OCI-LY3 (cell line): ENCODE results near the gene LITAF.

Source experiments
- H2AFZ ChIP-seq: fragments of 200-600, 300-600 bp; shearing (Covaris generic); 2 replicates; pipeline ENCODE4 v1.6.0; 2014; ENCODE audit warnings: antibody characterized with exemption, low read depth, low read length
- H3K27ac ChIP-seq: fragments of 200-600, 300-600 bp; sonication (generic); 2 replicates; pipeline ENCODE4 v1.5.1; 2014; ENCODE audit warnings: mild to moderate bottlenecking, low read length, moderate library complexity, mixed read lengths
- H3K27me3 ChIP-seq: fragments of 200-600, 300-600 bp; sonication (generic); 2 replicates; pipeline ENCODE4 v1.6.1; 2014; ENCODE audit warnings: low read depth, low read length, mixed read lengths
- H3K36me3 ChIP-seq: fragments of 200-600, 300-600 bp; sonication (generic); replicated peaks from 2 replicates; pipeline ENCODE3; 2014; ENCODE audit warnings: low read depth, low read length, mixed read lengths
- H3K4me1 ChIP-seq: fragments of 300-600, 200-600 bp; sonication (generic); 2 replicates; pipeline ENCODE4 v1.6.1; 2014; ENCODE audit warnings: low read length, mixed read lengths
- H3K4me2 ChIP-seq: fragments of 200-600, 300-600 bp; sonication (generic); 2 replicates; pipeline ENCODE4 v1.6.1; 2014; ENCODE audit warnings: low read length, mixed read lengths
- H3K4me3 ChIP-seq: fragments of 300-600, 200-600 bp; sonication (generic); 2 replicates; pipeline ENCODE4 v1.5.1; 2014; ENCODE audit warnings: antibody characterized with exemption, mild to moderate bottlenecking, low read length, moderate library complexity
- H3K79me2 ChIP-seq: fragments of 300-600, 200-600 bp; shearing (Covaris generic); 2 replicates; pipeline ENCODE4 v1.6.1; 2014; ENCODE audit warnings: mild to moderate bottlenecking, low read length, mixed read lengths
- H3K9ac ChIP-seq: fragments of 300-600, 200-600 bp; shearing (Covaris generic); 2 replicates; pipeline ENCODE4 v1.6.0; 2014; ENCODE audit warnings: mild to moderate bottlenecking, low read length, moderate library complexity
- H3K9me3 ChIP-seq: fragments of 200-600, 300-600 bp; shearing (Covaris generic); 2 replicates; pipeline ENCODE4 v1.6.1; 2014; ENCODE audit warnings: low read length, mixed read lengths; ENCODE audit not compliant: insufficient read depth
- H4K20me1 ChIP-seq: fragments of 200-600, 300-600 bp; sonication (generic); 2 replicates; pipeline ENCODE4 v1.6.1; 2016; ENCODE audit warnings: low read length, mixed read lengths; ENCODE audit not compliant: insufficient read depth
- CTCF ChIP-seq: fragments of 200-600, 300-600 bp; sonication (generic); IDR thresholded peaks from 2 replicates; pipeline ENCODE4 v1.5.1; 2014; ENCODE audit warnings: antibody characterized with exemption, low read length, low read depth
- EZH2phosphoT487 ChIP-seq: fragments of 200-600 bp; shearing (Covaris generic); IDR thresholded peaks from 2 replicates; pipeline ENCODE4 v1.6.1; 2018; ENCODE audit warnings: antibody characterized with exemption, mixed run types, low read depth

The LITAF gene

GRCh38 chr16:11627292-11627663, 40.6 kb upstream of the LITAF start:
- H3K4me3 ChIP-seq = no peak overlapping the region
- no peaks in the 10 kb centered on the region for H3K79me2 ChIP-seq
- H3K27ac ChIP-seq = no peak overlapping the region
- no peaks in the 10 kb centered on the region for H3K9me3 ChIP-seq
- no peak overlapping the region for H2AFZ ChIP-seq
- H3K36me3 ChIP-seq = no peaks in the 10 kb centered on the region
- no peaks in the 10 kb centered on the region for H3K27me3 ChIP-seq
- H3K4me2 ChIP-seq = no peak overlapping the region
- H4K20me1 ChIP-seq = no peaks in the 10 kb centered on the region
- TF ChIP-seq EZH2phosphoT487 (no peak), CTCF (no peak)
- H3K4me1 ChIP-seq = no peaks in the 10 kb centered on the region; the same call in 1 of the 2 replicates
- H3K9ac ChIP-seq = no peak overlapping the region

- TF ChIP-seq EZH2phosphoT487 (no peak), CTCF (no peak)
- Histone ChIP-seq H3K79me2 (no peaks in the 10 kb centered on the region), H3K9ac (no peak overlapping the region), H3K36me3 (no peaks in the 10 kb centered on the region), H3K9me3 (no peaks in the 10 kb centered on the region), H3K4me1 (peaks cover 2% of the 10 kb centered on the region), H4K20me1 (no peaks in the 10 kb centered on the region), H3K27ac (no peak overlapping the region), H3K27me3 (no peaks in the 10 kb centered on the region), H3K4me2 (no peak overlapping the region), H3K4me3 (no peak overlapping the region), H2AFZ (no peak overlapping the region)
Measured at GRCh38 chr16:11626657-11627291, 40.1 kb upstream of the LITAF start.

GRCh38 chr16:11625769-11626168, 39.0 kb upstream of the LITAF start:
- H3K9ac ChIP-seq = no peak overlapping the region

More at GRCh38 chr16:11625769-11626168, 39.0 kb upstream of the LITAF start:
- Histone ChIP-seq H3K36me3 (no peaks in the 10 kb centered on the region), H3K4me1 (peaks cover 4% of the 10 kb centered on the region), H3K4me2 (no peak overlapping the region), H3K79me2 (no peaks in the 10 kb centered on the region), H3K4me3 (no peak overlapping the region), H3K27ac (no peak overlapping the region), H4K20me1 (no peaks in the 10 kb centered on the region), H3K27me3 (no peaks in the 10 kb centered on the region), H2AFZ (no peak overlapping the region), H3K9me3 (no peaks in the 10 kb centered on the region)
- TF ChIP-seq CTCF (no peak), EZH2phosphoT487 (no peak)
